ENCODE results near the gene CEP120. TPM values are rescaled to one million over a fixed set of nuclear protein-coding genes. Genes with fewer than 3 reads are reported as not detected.

Gene CEP120
- total and polyA plus RNA-seq, 2 of the 4 experiments (the other 2 are of a cell fraction) = 6.7 to 46.1 TPM

GRCh38 chr5:123421773-123422172 lies 1.4 kb downstream of the CEP120 start:
- no peak for DNase-seq
- no peak overlapping the region for H4K91ac ChIP-seq (ENCODE audit: insufficient read depth, low read depth, low read length)
- intact Hi-C loops (cut with micrococcal nuclease) (loop anchor here (1.0 to 2.0 kb wide), 2 partner anchors 190 to 331 kb away; no protein-coding TSS in a partner anchor), dilution Hi-C loops (cut with HindIII; ENCODE audit: low sequenced_read_pairs, unreplicated experiment) (no loop called here), in situ Hi-C loops (cut with MboI; ENCODE audit: low sequenced_read_pairs) (no loop called here)
- H4K8ac ChIP-seq (ENCODE audit: low read depth in 2 of 2, low read length in 2 of 2) = no peak overlapping the region
- ATAC-seq (ENCODE audit: low read depth) = no peak
- no peak overlapping the region for H3K27ac ChIP-seq (ENCODE audit: insufficient read depth, low read length)
- no peak overlapping the region for H3K56ac ChIP-seq (ENCODE audit: extremely low read depth, insufficient read depth, low read length)
- peak overlapping the region; percentile 87; the same call in 1 of the 2 replicates for H3K4me3 ChIP-seq (ENCODE audit: insufficient read depth, low read depth, low read length)
- no peaks in the 10 kb centered on the region for H3K27me3 ChIP-seq (ENCODE audit: control insufficient read depth, insufficient read depth, low read length)
- no peak overlapping the region; the same call in 1 of the 2 replicates for H3K23ac ChIP-seq (ENCODE audit: low read depth, low read length)
- no peak overlapping the region for H3K4ac ChIP-seq (ENCODE audit: low read depth, low read length)
- H3K9me3 ChIP-seq (ENCODE audit: control insufficient read depth, insufficient read depth, low read length) = no peaks in the 10 kb centered on the region
- H3K14ac ChIP-seq (replicated peaks; ENCODE audit: low read depth, low read length) = no peak overlapping the region
- WGBS, 2 experiments (ENCODE audit: extremely low coverage in 2 of 2, insufficient read length in 1 of 2) = no CpG with 5 or more reads among the region's 2 CpGs
- H2AFZ ChIP-seq (replicated peaks; ENCODE audit: low read length, poor library complexity) = no peak overlapping the region
- no TSS peak for BruUV-seq (replicated peaks)
- H2AK9ac ChIP-seq (replicated peaks; ENCODE audit: low read depth, low read length, poor library complexity) = no peak overlapping the region
- no peaks in the 10 kb centered on the region for H4K20me1 ChIP-seq (ENCODE audit: insufficient read depth, low read length)
- peak overlapping the region; percentile 98 for H3K4me2 ChIP-seq (ENCODE audit: low read depth, low read length)
- CTCF ChIA-PET = interaction anchor here (0.8 kb wide), 1 partner anchor 525 kb away, joined by 3 read pairs; no protein-coding TSS in a partner anchor
- H3K18ac ChIP-seq (ENCODE audit: low read depth, low read length) = no peak overlapping the region
- H3K79me1 ChIP-seq (ENCODE audit: low read depth in 1 of 2, low read length in 2 of 2) = peaks cover 20 to 38% of the 10 kb centered on the region in 2 experiments
- H3K4me1 ChIP-seq (ENCODE audit: control insufficient read depth, insufficient read depth, low read length) = no peaks in the 10 kb centered on the region; the same call in 1 of the 2 replicates
- peak overlapping the region; percentile 63; the same call in 1 of the 2 replicates for H3K9ac ChIP-seq (ENCODE audit: low read depth, low read length)
- TF ChIP-seq BHLHE40 (IDR thresholded peaks at IDR 0.05; ENCODE audit: low read depth, low read length) (no peak), NFE2L2 (IDR thresholded peaks at IDR 0.05; ENCODE audit: low read depth, low read length) (no peak), MXI1 (IDR thresholded peaks at IDR 0.05; ENCODE audit: borderline replicate concordance, low read depth, low read length) (no peak)
- H2BK120ac ChIP-seq (ENCODE audit: low read depth, low read length) = no peak overlapping the region
- H3K9me1 ChIP-seq (ENCODE audit: insufficient read depth, low read length) = no peaks in the 10 kb centered on the region
- no peak overlapping the region for H2AK5ac ChIP-seq (ENCODE audit: low read depth, low read length)
- H2BK5ac ChIP-seq (ENCODE audit: low read depth, low read length, poor library complexity, severe bottlenecking) = no peak overlapping the region
- no peak overlapping the region for H2BK20ac ChIP-seq (ENCODE audit: low read depth, low read length)
- no peak overlapping the region for H4K5ac ChIP-seq (ENCODE audit: low read depth, low read length)
- peaks cover 4% of the 10 kb centered on the region for H3K36me3 ChIP-seq (ENCODE audit: control insufficient read depth, insufficient read depth, low read length)
- H2BK15ac ChIP-seq (ENCODE audit: low read depth, low read length) = no peak overlapping the region
- POLR2A ChIA-PET (ENCODE audit: unreplicated experiment) = no interaction called here

Data from IMR-90 (cell line).